NCI-H146 treated with DMSO at 0.1 percent for 48 hours (cell line): Measurements from ENCODE around the gene NFX1.
A peak's percentile ranks its signal among the peaks of the same experiment; 100 is the strongest.
"Not testable (repeated sequence)": the region's sequence is repeated elsewhere in the genome, so short reads cannot be mapped to it uniquely, and the experiment has no call there.

ENCODE experiments used
- DNase-seq: peaks from one replicate; lab custom pipeline; 2025; ENCODE audit not compliant: unreplicated experiment; lab: John Stamatoyannopoulos, UW

Gene NFX1

GRCh38 chr9:33385979-33386640, 95.8 kb downstream of the NFX1 start:
- not testable (repeated sequence) for DNase-seq

GRCh38 chr9:33386641-33386996, 96.3 kb downstream of the NFX1 start:
- DNase-seq = not testable (repeated sequence)

- DNase-seq = not testable (repeated sequence)
These were observed 96.7 kb downstream of the NFX1 start for GRCh38 chr9:33386998-33387397.

GRCh38 chr9:33388110-33388994, 98.0 kb downstream of the NFX1 start:
- no peak for DNase-seq

GRCh38 chr9:33391111-33391771, 100.9 kb downstream of the NFX1 start:
- DNase-seq = peak; percentile 8

GRCh38 chr9:33392591-33393021, 102.3 kb downstream of the NFX1 start:
- not testable (repeated sequence) for DNase-seq

GRCh38 chr9:33393581-33393980, 103.3 kb downstream of the NFX1 start:
- DNase-seq = no peak

GRCh38 chr9:33393986-33394385, 103.7 kb downstream of the NFX1 start:
- not testable (repeated sequence) for DNase-seq

- not testable (repeated sequence) for DNase-seq
These were observed 105.0 kb downstream of the NFX1 start for GRCh38 chr9:33395159-33395879.

GRCh38 chr9:33397801-33398200, 107.5 kb downstream of the NFX1 start:
- DNase-seq = not testable (repeated sequence)

- DNase-seq = not testable (repeated sequence)
These were observed 108.7 kb downstream of the NFX1 start for GRCh38 chr9:33399047-33399446.

- not testable (repeated sequence) for DNase-seq
These were observed 111.5 kb downstream of the NFX1 start for GRCh38 chr9:33401809-33402208.

- DNase-seq = not testable (repeated sequence)
These were observed 112.1 kb downstream of the NFX1 start, which contains the start of gene AQP7 for GRCh38 chr9:33402371-33402770. Gene AQP7 (minus strand): TSS chr9:33402568. CDS start chr9:33401262, 1,306 bp downstream.

- no peak for DNase-seq
These were observed 113.8 kb downstream of the NFX1 start for GRCh38 chr9:33403941-33404787.

- DNase-seq = no peak
These were observed 114.6 kb downstream of the NFX1 start for GRCh38 chr9:33404788-33405362.

GRCh38 chr9:33407061-33407460, 116.7 kb downstream of the NFX1 start:
- no peak for DNase-seq

- no peak for DNase-seq
These were observed 117.8 kb downstream of the NFX1 start for GRCh38 chr9:33408087-33408486.

GRCh38 chr9:33414268-33414667, 124.0 kb downstream of the NFX1 start:
- no peak for DNase-seq

- no peak for DNase-seq
These were observed 124.7 kb downstream of the NFX1 start for GRCh38 chr9:33414889-33415500.
